GM19025 (cell line): ENCODE data around the gene TOR1B.

Source experiments
- ATAC-seq: cut with Tn5 transposase; IDR thresholded peaks from one replicate; pipeline ENCODE4 v1.9.1; 2021; ENCODE audit warnings: mild to moderate bottlenecking, low read depth, moderate library complexity; ENCODE audit not compliant: unreplicated experiment

Gene TOR1B

DNA sequence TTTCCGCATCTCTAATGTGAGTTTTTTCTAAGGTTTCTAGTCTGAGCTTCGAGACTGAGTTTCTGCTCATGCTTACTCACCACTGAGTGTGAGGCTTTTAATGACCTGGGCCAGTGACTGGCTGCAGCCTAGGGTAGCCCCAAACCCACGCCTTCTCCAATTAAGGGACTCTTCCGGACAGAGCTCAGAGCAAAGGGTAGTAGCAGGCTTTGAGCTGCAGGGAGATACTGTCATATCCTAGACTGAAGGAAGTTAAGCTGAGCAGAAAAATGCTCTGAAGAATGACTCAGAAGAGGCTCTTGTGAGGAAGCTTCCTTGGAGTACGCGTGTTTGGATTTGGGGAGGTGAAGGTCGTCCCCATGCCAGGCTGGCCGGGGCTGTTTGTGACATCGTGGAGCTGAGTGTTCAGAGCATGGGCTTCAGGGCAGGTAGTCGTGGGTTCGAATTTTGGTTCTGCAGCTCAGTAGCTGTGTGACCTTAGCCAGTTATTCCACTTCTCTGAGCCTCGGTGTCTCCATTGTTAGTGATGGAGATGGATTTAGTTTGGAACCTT is 35.8 kb downstream of the TOR1B start:
- no peak for ATAC-seq

DNA sequence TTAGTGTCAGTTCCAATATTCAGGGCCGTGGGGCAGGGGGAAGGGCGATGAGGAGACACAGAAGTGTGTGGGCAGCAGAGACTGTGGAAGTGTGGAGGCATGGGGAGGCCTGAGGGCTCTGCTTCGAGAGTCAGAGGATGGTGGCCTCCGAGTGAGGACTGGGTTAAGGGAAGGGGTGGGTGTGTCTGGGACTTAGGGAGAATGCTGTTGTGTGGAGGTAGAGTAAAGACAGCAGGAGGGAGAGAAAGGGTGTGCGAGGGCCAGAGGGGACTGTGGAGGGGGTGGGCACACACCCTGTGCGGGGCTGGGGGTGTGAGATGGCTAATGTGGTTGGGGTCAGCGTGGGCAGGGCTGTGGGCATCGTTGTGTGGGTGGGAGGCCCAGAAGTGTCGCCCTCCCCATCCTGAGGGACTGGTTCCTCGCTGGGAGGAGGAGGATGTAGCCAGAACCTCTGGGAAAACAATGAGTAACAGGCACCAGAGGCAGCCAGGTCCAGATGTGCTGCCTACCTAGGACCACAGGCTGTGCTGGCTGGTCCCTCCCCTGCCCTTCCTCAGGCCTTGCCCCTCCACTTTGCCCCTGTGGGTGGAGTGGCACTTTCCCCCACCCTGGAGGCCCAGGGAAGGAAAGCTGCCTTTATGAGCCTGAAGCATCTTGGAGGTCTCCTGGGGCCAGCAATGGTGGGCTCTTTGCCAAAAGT is 36.5 kb downstream of the TOR1B start:
- ATAC-seq = no peak

DNA sequence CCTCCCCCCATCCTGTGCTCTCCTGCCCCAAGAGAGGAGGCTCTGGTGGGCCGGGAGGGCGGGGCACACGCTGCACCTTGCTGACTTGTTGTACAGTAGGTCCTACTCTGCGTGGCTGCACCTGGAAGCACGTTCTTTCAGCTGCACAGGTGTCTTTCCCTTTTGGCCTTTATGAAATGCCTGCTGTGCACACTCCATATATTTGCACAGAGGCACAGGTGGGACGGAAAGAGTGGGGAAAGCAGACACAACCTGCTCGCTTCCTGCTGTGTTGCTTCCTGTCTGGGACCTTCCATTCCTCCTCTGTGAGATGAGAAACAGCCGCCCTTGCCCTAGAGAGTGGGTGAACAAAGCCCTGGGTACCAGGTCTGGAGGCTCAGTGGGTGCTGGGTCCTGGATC is 37.0 kb downstream of the TOR1B start:
- ATAC-seq = no peak

DNA sequence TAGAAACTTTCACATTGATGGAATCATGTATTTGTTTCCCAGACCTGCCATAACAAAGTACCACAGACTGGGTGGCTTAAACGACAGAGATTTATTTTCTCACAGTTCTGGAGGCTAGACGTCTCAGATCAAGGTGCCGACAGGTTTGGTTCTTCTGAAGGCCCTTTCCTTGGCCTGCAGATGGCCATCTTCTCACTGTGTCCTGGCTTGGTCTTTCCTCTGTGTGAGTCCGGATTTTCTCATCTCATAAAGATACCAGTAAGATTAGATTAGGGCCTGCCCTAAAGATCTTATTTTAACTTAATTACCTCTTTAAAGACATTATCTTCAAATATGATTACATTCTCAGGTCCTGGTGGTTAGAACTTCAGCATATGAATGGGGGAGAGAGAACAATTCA is 38.1 kb downstream of the TOR1B start:
- ATAC-seq = no peak

DNA sequence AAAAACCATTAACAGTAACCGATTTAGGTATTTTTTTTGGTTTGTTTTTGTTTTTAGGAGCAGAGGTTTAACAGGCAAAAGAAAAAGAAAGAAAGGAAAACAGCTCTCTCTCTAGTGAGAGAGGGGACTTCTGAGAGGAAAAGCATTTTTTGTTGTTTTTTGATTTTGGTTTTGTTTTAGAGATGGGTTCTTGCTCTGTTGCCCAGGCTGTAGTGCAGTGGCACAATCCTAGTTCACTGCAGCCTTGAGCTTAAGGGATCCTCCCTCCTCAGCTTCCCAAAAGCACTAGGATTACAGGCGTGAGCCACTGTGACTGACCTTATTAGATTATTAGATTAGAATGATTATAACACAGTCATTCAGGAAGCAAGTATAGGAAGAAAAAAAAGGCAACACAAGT is 42.4 kb downstream of the TOR1B start:
- no peak for ATAC-seq

DNA sequence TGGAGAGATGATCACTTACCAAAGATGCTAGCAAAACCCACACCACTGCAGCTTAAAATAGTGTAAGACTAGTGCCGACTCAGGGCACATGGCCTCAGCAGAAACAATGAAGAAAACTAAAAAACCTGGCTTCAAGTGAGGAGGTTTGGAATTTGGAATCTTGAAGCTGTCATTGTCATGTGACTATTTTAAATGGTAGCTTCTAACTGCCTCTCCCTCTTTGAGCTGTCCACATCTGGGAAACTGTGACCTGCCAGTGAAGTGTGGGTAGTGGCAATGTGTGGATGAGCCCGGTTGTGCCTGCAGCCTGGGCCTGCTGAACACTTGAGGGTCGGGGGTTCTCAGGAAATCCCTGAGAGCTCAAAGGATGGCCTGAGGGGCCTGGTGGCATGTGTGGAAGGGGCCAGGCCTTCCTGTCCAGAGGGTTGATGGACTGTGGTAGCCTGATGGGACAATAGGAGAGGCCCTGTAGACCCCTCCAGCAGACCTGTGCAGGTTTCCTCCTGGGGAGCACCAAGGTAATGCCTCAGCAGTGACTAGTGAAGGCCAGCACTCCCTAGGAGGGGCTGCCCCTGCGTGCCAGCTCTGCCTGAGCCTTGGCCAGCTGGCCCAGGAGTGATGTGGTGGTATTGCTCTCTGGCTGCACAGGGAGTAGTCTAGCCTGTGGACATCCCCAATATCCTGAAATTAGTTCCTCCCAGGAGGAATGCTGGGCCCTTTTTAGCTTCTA is 45.9 kb downstream of the TOR1B start:
- ATAC-seq = no peak

DNA sequence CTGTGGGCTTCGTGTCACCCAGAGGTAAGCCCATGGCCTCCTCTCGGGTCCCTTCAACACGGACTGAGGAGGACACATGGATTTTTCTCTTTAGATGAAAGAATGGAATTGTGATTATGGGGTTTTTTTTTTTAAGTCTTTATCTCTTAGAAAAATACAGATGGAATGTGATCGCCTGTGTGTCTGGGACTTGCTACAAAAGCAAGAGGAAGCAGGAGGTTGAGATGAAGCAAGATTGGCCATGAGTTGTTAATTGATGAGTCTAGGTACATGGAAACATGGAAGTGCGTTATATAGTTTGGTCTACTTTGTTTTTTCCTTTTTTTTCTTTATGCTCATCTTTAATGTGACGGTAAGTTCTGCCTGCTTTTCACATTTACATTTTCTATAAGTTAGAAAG is 46.9 kb downstream of the TOR1B start:
- no peak for ATAC-seq

DNA sequence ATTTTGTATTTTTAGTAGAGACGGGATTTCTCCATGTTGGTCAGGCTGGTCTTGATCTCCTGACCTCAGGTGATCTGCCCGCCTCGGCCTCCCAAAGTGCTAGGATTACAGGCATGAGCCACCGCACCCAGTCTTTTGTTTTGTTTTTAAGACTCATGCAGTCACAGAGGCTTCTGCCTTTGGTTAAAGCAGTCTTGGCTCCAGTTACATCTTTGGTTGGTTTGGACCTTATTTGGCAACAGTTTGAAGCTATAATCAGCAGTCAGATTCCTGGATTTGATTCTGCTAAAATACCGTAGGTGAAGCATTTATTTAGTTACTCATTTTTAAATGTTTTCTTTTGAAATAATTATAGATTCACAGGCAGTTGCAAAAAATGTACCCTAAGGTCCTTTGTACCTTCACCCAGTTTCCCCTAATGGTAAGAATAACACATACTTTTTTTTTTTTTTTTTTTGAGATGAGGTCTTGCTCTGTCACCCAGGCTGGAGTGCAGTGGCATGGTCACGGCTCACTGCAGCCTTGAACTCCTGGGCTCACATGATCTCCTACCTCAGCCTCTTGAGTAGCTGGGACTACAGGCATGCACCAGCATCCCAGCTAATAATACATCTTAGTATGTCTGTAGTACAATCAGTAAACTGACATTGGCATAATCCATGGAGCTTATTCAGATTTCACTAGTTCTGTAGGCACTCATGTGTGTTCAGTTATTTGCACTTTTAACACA is 48.0 kb downstream of the TOR1B start:
- ATAC-seq = no peak

DNA sequence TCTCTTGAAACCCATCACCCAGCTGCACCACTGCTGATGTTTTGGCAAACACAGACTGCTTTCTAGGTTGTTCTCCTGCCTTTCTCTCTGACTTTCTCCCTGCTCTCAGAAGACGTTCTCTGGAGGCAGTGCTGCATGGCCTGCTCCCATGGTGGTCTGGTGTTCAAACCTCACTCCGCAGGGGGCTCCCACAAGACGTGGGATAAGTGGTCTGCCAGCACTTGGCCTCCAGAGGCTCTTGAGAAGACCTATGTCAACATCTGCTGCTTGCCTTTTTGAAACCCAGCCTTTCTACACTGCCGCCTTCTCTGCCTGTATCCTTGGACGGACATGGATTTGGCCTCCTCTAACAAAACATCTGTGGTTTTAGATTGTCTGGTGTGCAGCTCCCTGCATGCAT is 48.8 kb downstream of the TOR1B start:
- no peak for ATAC-seq

DNA sequence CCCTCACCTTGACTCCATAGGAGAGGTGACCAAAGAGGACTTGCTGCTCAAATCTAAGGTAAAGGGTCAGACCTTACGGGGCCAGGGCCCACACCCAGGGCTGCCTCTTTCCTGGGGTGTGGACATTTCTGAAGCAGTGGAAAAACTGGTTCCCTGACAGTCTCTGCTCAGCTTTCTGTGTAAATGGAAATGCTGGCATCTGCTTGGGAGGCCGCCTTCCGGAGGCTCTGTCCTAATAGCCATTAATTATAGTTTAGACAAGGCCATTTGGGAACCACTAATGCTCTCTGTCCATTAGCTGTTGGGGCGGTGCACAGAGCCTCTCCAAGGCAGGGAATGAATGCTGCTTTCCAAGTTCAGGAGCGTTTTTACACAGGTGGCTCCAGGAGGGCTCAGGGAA is 49.6 kb downstream of the TOR1B start:
- no peak for ATAC-seq

DNA sequence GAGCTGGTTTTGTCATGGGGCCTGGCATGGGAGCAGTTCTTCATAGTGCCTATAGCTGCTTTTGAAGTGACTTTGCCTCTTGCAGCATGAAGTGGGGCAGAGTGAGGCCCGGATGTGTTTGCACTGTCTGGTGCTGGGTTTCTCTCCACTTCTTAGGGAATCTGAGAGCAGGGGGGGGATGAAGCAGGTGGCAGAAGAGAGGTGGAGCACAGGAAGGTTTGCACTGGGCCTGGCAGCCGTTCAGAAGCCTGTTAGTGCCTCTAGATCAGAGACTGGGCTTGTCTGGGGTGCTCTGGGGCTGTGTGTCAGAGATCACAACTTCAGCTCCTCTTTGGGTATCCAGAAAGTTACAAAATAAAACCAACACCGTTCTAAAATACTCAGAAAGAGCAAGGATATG is 50.6 kb downstream of the TOR1B start:
- no peak for ATAC-seq

DNA sequence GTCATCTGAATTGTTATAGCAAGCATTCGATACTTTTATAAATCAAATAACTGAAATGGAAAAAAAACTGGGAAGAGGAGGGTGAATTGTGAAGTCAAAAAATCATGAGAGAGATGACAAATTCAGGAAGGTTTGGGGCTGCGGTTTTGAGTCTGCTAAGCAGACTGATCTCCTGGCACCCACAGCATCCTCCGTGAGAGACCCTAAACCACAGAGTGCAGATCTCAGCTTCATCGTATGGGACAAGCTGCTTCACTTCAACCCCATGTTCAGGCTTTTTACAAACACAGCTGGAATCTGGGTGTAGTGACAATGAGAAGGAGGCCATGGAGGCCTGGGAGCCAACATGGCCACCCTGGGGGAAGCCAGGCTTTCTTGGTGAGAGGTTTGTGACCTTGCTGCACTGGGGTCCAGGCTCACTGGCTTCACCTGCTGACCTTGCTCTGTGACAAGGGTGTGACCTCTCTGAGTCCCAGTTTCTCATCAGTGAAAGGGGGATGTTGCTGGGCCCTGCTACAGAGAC is 51.7 kb downstream of the TOR1B start:
- no peak for ATAC-seq

DNA sequence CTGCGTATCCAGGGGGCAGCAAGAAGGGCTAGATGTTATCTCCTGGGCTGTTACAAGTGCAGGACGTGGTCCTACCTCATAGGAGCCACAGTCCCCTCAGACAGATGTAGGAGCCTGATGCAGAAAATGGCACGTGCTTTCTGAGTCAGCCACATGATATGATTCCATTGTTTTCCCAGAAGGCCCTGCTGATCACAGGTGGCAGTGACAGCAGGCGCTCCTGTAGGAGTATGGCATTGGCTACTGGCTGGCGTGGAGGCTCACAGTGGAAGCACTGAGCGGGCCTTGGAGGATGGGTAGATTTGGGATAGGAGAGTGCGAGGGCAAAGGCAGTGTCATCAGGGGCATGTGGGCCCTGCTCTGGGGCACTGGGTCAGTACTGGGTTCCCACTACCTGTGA is 54.2 kb downstream of the TOR1B start:
- no peak for ATAC-seq

DNA sequence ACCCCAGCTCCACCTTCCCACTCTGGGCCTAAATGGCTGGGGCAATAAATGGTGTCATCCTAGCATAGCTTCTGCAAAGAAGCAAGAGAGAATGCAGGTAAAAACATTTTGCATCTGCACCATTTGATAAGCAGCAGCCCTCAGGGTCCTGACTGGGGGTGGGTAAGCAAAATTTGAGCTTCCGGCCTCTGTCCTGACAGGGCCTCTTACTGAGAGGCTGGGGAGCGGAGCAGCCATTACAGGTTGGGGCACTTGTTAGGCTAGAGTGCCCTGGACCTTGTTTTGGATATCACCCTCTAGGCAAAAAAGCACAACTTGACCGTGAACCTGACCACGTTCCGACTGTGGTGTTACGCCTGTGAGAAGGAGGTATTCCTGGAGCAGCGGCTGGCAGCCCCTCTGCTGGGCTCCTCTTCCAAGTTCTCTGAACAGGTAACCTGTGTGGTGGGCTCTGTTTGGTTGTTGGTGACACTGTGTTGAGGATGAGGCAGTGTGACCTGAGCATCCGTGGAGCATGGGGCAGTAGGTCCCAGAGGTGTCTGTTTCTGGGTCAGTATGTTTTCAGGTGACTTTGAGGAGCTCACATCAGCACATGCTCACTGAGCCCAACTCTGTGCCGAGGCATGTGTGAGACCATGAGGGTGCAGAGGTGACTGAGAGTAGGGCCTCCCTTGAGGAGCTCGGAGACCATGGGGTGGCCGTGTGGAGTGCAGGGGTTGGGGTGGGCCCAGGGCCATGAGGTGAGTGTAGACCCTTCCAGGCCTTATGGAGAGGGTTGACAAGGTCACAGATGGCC is 55.4 kb downstream of the TOR1B start:
- ATAC-seq = no peak
